H1 (cell line): ENCODE results near the gene HNRNPU. TPM values are rescaled to one million over a fixed set of nuclear protein-coding genes. Genes with fewer than 3 reads are reported as not detected.

Experiments
- ATF3 ChIP-seq: IDR thresholded peaks from 2 replicates; pipeline ENCODE4 v1.6.1; 2011; ENCODE audit warnings: low read depth, mild to moderate bottlenecking, low read length; ENCODE audit not compliant: insufficient read depth
- BCL11A ChIP-seq, 2 experiments: IDR thresholded peaks; one replicate each; pipeline ENCODE4 v1.6.1; 2011; ENCODE audit warnings: low read depth in 2 of 2, low read length in 2 of 2, mild to moderate bottlenecking in 2 of 2
- SIRT6 ChIP-seq: IDR thresholded peaks from one replicate; pipeline ENCODE4 v1.7.1; 2012; ENCODE audit warnings: low read length, inconsistent platforms
- SUZ12 ChIP-seq: fragments of 200-600 bp; sonication (generic); IDR thresholded peaks from 2 replicates; pipeline ENCODE4 v1.6.1; 2012; ENCODE audit warnings: mild to moderate bottlenecking, inconsistent platforms, low read length, moderate library complexity, mixed read lengths
- polyA plus RNA-seq, 7 experiments: library from polyadenylated mRNA; depleted of rRNA in 3 of 7; stranded (reverse) in 5 of 7; unstranded in 2 of 7; fragments of >200 nt in 5 of 7; fragments of 200-250 nt in 2 of 7; gene quantifications; 1 replicate in 5 of 7; 2 replicates in 1 of 7; 4 replicates in 1 of 7; pipeline versions ENCODE4 v1.2.1 to v1.2.3, GENCODE V29; 2011 to 2013; ENCODE audit warnings: missing spikeins in 2 of 7, mixed read lengths in 2 of 7
- total RNA-seq: library from RNA; stranded (reverse); fragmentation: NEBNext Ultra II Directional; extraction: Animal tissue kit (Norgen Biotek cat#: 25700); gene quantifications from 2 replicates; pipeline ENCODE4 v1.2.1, GENCODE V29; 2021

Gene HNRNPU
- total and polyA plus RNA-seq, 2 of the 8 experiments (the other 6 are each of a cell fraction or from before 2014, with no cell fraction given) = 95.6 to 606 TPM

GRCh38 chr1:244857761-244858160 is 6.6 kb downstream of the HNRNPU start (continued):
- no peak for TF ChIP-seq BCL11A (IDR thresholded peaks at IDR 0.05; ENCODE audit: low read depth in 2 of 2, low read length in 2 of 2)
- no peak for TF ChIP-seq SUZ12
- TF ChIP-seq ATF3 = no peak
- no peak for TF ChIP-seq SIRT6
